Urinary bladder (tissue), 4 donors: ENCODE data around the gene OR6T1. TPM values are rescaled to one million over a fixed set of nuclear protein-coding genes. Genes with fewer than 3 reads are reported as not detected.

Source experiments
- DNase-seq: peaks from one replicate; pipeline ENCODE4 v3.0.0-alpha.2; 2015; ENCODE audit errors: extremely low spot score
- H3K27ac ChIP-seq: one replicate; pipeline ENCODE4 v1.5.1; 2013; ENCODE audit warnings: low read depth, mild to moderate bottlenecking, moderate library complexity
- H3K36me3 ChIP-seq: one replicate; pipeline ENCODE4 v1.6.1; 2013; ENCODE audit warnings: mild to moderate bottlenecking, moderate library complexity; ENCODE audit not compliant: insufficient read depth
- H3K4me1 ChIP-seq: one replicate; pipeline ENCODE4 v1.6.1; 2013; ENCODE audit warnings: mild to moderate bottlenecking, moderate library complexity; ENCODE audit not compliant: insufficient read depth
- H3K4me3 ChIP-seq: one replicate; pipeline ENCODE4 v1.5.1; 2013; ENCODE audit warnings: low read depth, low read length
- WGBS: extraction: QIAGEN DNeasy Blood & Tissue Kit; methylation state at CpG from one replicate; pipeline ENCODE4 v1.1.7; 2013; 5-methylcytosine and 5-hydroxymethylcytosine counted together
- polyA plus RNA-seq: library from polyadenylated mRNA; stranded (reverse); fragments of 200-250 nt; gene quantifications from one replicate; pipeline ENCODE4 v1.2.3, GENCODE V29; 2013
- total RNA-seq: library from RNA; depleted of rRNA; stranded (reverse); fragments of >200 nt; gene quantifications from one replicate; pipeline ENCODE4 v1.2.3, GENCODE V29; 2014
- donor health status: healthy with polysubstance abuse.
- donor health status: healthy.

OR6T1 gene
- total RNA-seq (not detected), polyA plus RNA-seq (not detected)

GRCh38 chr11:123943738-123944137, at the start of gene OR6T1:
Gene OR6T1, minus strand, starts transcription at chr11:123943838. Its CDS starts 0 bp downstream, at chr11:123943838.
- Histone ChIP-seq H3K4me1 (no peaks in the 10 kb centered on the region), H3K36me3 (no peaks in the 10 kb centered on the region), H3K27ac (no peak within 1 kb of the TSS), H3K4me3 (no peak within 1 kb of the TSS)
- no peak for DNase-seq
- WGBS, result 86% methylated on average over 3 of the region's 3 CpGs

- DNase-seq, result no peak
- 86% methylated on average over 5 of the region's 5 CpGs for WGBS
- Histone ChIP-seq H3K36me3 (no peaks in the 10 kb centered on the region), H3K4me3 (no peak overlapping the region), H3K27ac (no peak overlapping the region), H3K4me1 (no peaks in the 10 kb centered on the region)
Observed at GRCh38 chr11:123979311-123979710, 35.7 kb upstream of the OR6T1 start.

- Histone ChIP-seq H3K27ac (no peak within 1 kb of the TSS), H3K4me1 (no peaks in the 10 kb centered on the region), H3K36me3 (no peaks in the 10 kb centered on the region), H3K4me3 (no peak within 1 kb of the TSS)
- DNase-seq, result no peak
Observed at GRCh38 chr11:123977731-123978347, 34.2 kb upstream of the OR6T1 start, which contains the start of gene OR10S1. Gene OR10S1, minus strand, starts transcription at chr11:123977781. Its CDS starts 117 bp downstream, at chr11:123977664.

- Histone ChIP-seq H3K4me3 (no peak overlapping the region), H3K4me1 (no peaks in the 10 kb centered on the region), H3K27ac (no peak overlapping the region), H3K36me3 (no peaks in the 10 kb centered on the region)
- DNase-seq, result no peak
- WGBS, result 89% methylated on average over 18 of the region's 18 CpGs
Observed at GRCh38 chr11:123976770-123977560, 33.3 kb upstream of the OR6T1 start.

GRCh38 chr11:123973816-123974215, 30.2 kb upstream of the OR6T1 start:
- WGBS, result 71% methylated on average over 1 of the region's 1 CpG
- H3K4me3 ChIP-seq, result no peak overlapping the region
- H3K27ac ChIP-seq, result no peak overlapping the region
- no peak for DNase-seq
- no peaks in the 10 kb centered on the region for H3K36me3 ChIP-seq
- H3K4me1 ChIP-seq, result no peaks in the 10 kb centered on the region

GRCh38 chr11:123956752-123957151, 13.1 kb upstream of the OR6T1 start:
- H3K27ac ChIP-seq, result no peak overlapping the region
- H3K4me1 ChIP-seq, result no peaks in the 10 kb centered on the region
- no peaks in the 10 kb centered on the region for H3K36me3 ChIP-seq
- no peak overlapping the region for H3K4me3 ChIP-seq
- no peak for DNase-seq

- WGBS, result 26% methylated on average over 1 of the region's 1 CpG
- H3K4me3 ChIP-seq, result no peak overlapping the region
- H3K4me1 ChIP-seq, result no peaks in the 10 kb centered on the region
- DNase-seq, result no peak
- H3K36me3 ChIP-seq, result no peaks in the 10 kb centered on the region
- no peak overlapping the region for H3K27ac ChIP-seq
Observed at GRCh38 chr11:123945132-123945531, 1.5 kb upstream of the OR6T1 start.

GRCh38 chr11:123942413-123942812, 1.2 kb downstream of the OR6T1 start:
- no peak for DNase-seq
- no peak overlapping the region for H3K27ac ChIP-seq
- WGBS, result 88% methylated on average over 4 of the region's 4 CpGs
- no peaks in the 10 kb centered on the region for H3K36me3 ChIP-seq
- H3K4me3 ChIP-seq, result no peak overlapping the region
- no peaks in the 10 kb centered on the region for H3K4me1 ChIP-seq

GRCh38 chr11:123939317-123939716, 4.3 kb downstream of the OR6T1 start, which contains the start of gene OR4D5:
Gene OR4D5, plus strand, starts transcription at chr11:123939617. Its CDS starts 0 bp downstream, at chr11:123939617.
- no peak for DNase-seq
- 64% methylated on average over 1 of the region's 1 CpG for WGBS
- H3K4me1 ChIP-seq, result no peaks in the 10 kb centered on the region

GRCh38 chr11:123924027-123924426, 19.6 kb downstream of the OR6T1 start:
- Histone ChIP-seq H3K4me3 (no peak overlapping the region), H3K4me1 (no peaks in the 10 kb centered on the region), H3K36me3 (no peaks in the 10 kb centered on the region), H3K27ac (no peak overlapping the region)
- no peak for DNase-seq
- 76% methylated on average over 1 of the region's 1 CpG for WGBS

More at GRCh38 chr11:123939317-123939716, 4.3 kb downstream of the OR6T1 start, which contains the start of gene OR4D5:
- H3K36me3 ChIP-seq, result no peaks in the 10 kb centered on the region
- no peak within 1 kb of the TSS for H3K4me3 ChIP-seq
- H3K27ac ChIP-seq, result no peak within 1 kb of the TSS

GRCh38 chr11:123920943-123921342, 22.7 kb downstream of the OR6T1 start:
- no peak overlapping the region for H3K27ac ChIP-seq
- no peak overlapping the region for H3K4me3 ChIP-seq
- no peak for DNase-seq
- H3K4me1 ChIP-seq, result no peaks in the 10 kb centered on the region
- no peaks in the 10 kb centered on the region for H3K36me3 ChIP-seq
- 68% methylated on average over 3 of the region's 3 CpGs for WGBS

- no peak overlapping the region for H3K4me3 ChIP-seq
- whole genome bisulfite sequencing, result 17% methylated on average over 3 of the region's 3 CpGs
- H3K36me3 ChIP-seq, result no peaks in the 10 kb centered on the region
- H3K4me1 ChIP-seq, result no peaks in the 10 kb centered on the region
- no peak overlapping the region for H3K27ac ChIP-seq
- no peak for DNase-seq
Observed at GRCh38 chr11:123905826-123906225, 37.8 kb downstream of the OR6T1 start.

- 58% methylated on average over 3 of the region's 3 CpGs for WGBS
- Histone ChIP-seq H3K36me3 (no peaks in the 10 kb centered on the region), H3K4me3 (no peak overlapping the region), H3K27ac (no peak overlapping the region), H3K4me1 (no peaks in the 10 kb centered on the region)
- DNase-seq, result no peak
Observed at GRCh38 chr11:123904932-123905331, 38.7 kb downstream of the OR6T1 start.

GRCh38 chr11:123903932-123904331, 39.7 kb downstream of the OR6T1 start:
- Histone ChIP-seq H3K4me3 (no peak overlapping the region), H3K36me3 (no peaks in the 10 kb centered on the region), H3K4me1 (no peaks in the 10 kb centered on the region), H3K27ac (no peak overlapping the region)
- no peak for DNase-seq
- 87% methylated on average over 2 of the region's 2 CpGs for WGBS
